A549 (cell line): ENCODE data around the gene CASTOR1.

ENCODE experiments used
- CEBPB ChIP-seq, 2 experiments: fragments of >200 bp in 1 of 2; sonication (Bioruptor Twin) in 1 of 2; formaldehyde crosslinking in 1 of 2; IDR thresholded peaks; 2 replicates each; pipeline ENCODE4 v1.6.1; 2012 to 2016
- CHD2 ChIP-seq: fragments of 150-350 bp; IDR thresholded peaks from 2 replicates; pipeline ENCODE4 v1.6.1; 2014; ENCODE audit warnings: low read length; ENCODE audit not compliant: partially characterized antibody
- CTCF ChIP-seq: fragments of >200 bp; sonication (Bioruptor Twin); formaldehyde crosslinking; IDR thresholded peaks from 3 replicates; pipeline ENCODE4 v1.5.1; 2016
- ESRRA ChIP-seq: fragments of 150-350 bp; IDR thresholded peaks from 2 replicates; pipeline ENCODE4 v1.6.1; 2014; ENCODE audit warnings: mild to moderate bottlenecking, low read length, borderline replicate concordance
- JUN ChIP-seq, 2 experiments: fragments of >200 bp; sonication (Bioruptor Twin); formaldehyde crosslinking; IDR thresholded peaks; 2 replicates in 1 of 2; 3 replicates in 1 of 2; pipeline ENCODE4 v1.6.1; 2016 to 2017
- KDM5A ChIP-seq: fragments of 200-600 bp; sonication (generic); IDR thresholded peaks from 2 replicates; pipeline ENCODE4 v1.6.1; 2016; ENCODE audit warnings: antibody characterized with exemption, mild to moderate bottlenecking
- MAFK ChIP-seq: fragments of 450-650 bp; IDR thresholded peaks from 2 replicates; pipeline ENCODE4 v1.6.1; 2014; ENCODE audit not compliant: partially characterized antibody
- MAX ChIP-seq: IDR thresholded peaks from 2 replicates; pipeline ENCODE4 v1.6.1; 2012
- POLR2A ChIP-seq: IDR thresholded peaks from 2 replicates; pipeline ENCODE4 v1.6.1; 2012; ENCODE audit warnings: mild to moderate bottlenecking, low read length
- POLR2AphosphoS2 ChIP-seq: conservative IDR thresholded peaks from 2 replicates; pipeline ENCODE4 v1.6.1; 2012; ENCODE audit warnings: low read length, improper control_type of control experiment, inconsistent platforms
- RAD21 ChIP-seq, 2 experiments: fragments of >200 bp in 1 of 2; sonication (Bioruptor Twin) in 1 of 2; formaldehyde crosslinking in 1 of 2; IDR thresholded peaks in 1 of 2; conservative IDR thresholded peaks in 1 of 2; 2 replicates in 1 of 2; 3 replicates in 1 of 2; pipeline ENCODE4 v1.6.1; 2012 to 2018; ENCODE audit warnings: inconsistent platforms in 1 of 2
- RFX5 ChIP-seq: fragments of 450-650 bp; IDR thresholded peaks from 2 replicates; pipeline ENCODE4 v1.7.1; 2014; ENCODE audit warnings: antibody characterized with exemption, mild to moderate bottlenecking, moderate library complexity
- USF2 ChIP-seq: fragments of 450-650 bp; IDR thresholded peaks from 2 replicates; pipeline ENCODE4 v1.6.1; 2014; ENCODE audit warnings: antibody characterized with exemption
- ZFP36 ChIP-seq: fragments of 450-650 bp; IDR thresholded peaks from 2 replicates; pipeline ENCODE4 v1.6.1; 2014; ENCODE audit warnings: borderline replicate concordance; ENCODE audit not compliant: partially characterized antibody

- no peak for TF ChIP-seq POLR2A
- no peak for TF ChIP-seq CTCF
- TF ChIP-seq RFX5 = no peak
- TF ChIP-seq MAX = no peak
- no peak for TF ChIP-seq CEBPB (IDR thresholded peaks at IDR 0.05)
- TF ChIP-seq RAD21 (conservative IDR thresholded peaks at IDR 0.05 in 1 of 2, IDR thresholded peaks at IDR 0.05 in 1 of 2) = no peak
- TF ChIP-seq JUN (IDR thresholded peaks at IDR 0.05) = no peak
- no peak for TF ChIP-seq ZFP36
- no peak for TF ChIP-seq ESRRA
- no peak for TF ChIP-seq CHD2
- no peak for TF ChIP-seq USF2
- TF ChIP-seq MAFK = no peak
- no peak for TF ChIP-seq KDM5A
- no peak for TF ChIP-seq POLR2AphosphoS2
These were observed 24.1 kb downstream of the CASTOR1 start for GRCh38 chr22:30265131-30265720.
